IPS-11a (cell line): ENCODE results near the gene PALLD.

ENCODE experiments used
- H3K4me3 ChIP-seq: one replicate; pipeline ENCODE4 v1.5.1; 2013; ENCODE audit warnings: low read depth, low read length, control low read depth

PALLD gene

GRCh38 chr4:168587411-168588125 lies 90.7 kb downstream of the PALLD start:
- no peak overlapping the region for H3K4me3 ChIP-seq

- no peak overlapping the region for H3K4me3 ChIP-seq
Measured at GRCh38 chr4:168588916-168589531, 92.2 kb downstream of the PALLD start.

GRCh38 chr4:168592676-168593075 lies 95.8 kb downstream of the PALLD start:
- H3K4me3 ChIP-seq: no peak overlapping the region

GRCh38 chr4:168593399-168593798 lies 96.5 kb downstream of the PALLD start:
- no peak overlapping the region for H3K4me3 ChIP-seq

- H3K4me3 ChIP-seq: no peak overlapping the region
Measured at GRCh38 chr4:168594121-168594520, 97.3 kb downstream of the PALLD start.

GRCh38 chr4:168598191-168598590 lies 101.3 kb downstream of the PALLD start:
- H3K4me3 ChIP-seq: no peak overlapping the region

- H3K4me3 ChIP-seq: no peak overlapping the region
Measured at GRCh38 chr4:168600796-168601583, 104.1 kb downstream of the PALLD start.

DNA sequence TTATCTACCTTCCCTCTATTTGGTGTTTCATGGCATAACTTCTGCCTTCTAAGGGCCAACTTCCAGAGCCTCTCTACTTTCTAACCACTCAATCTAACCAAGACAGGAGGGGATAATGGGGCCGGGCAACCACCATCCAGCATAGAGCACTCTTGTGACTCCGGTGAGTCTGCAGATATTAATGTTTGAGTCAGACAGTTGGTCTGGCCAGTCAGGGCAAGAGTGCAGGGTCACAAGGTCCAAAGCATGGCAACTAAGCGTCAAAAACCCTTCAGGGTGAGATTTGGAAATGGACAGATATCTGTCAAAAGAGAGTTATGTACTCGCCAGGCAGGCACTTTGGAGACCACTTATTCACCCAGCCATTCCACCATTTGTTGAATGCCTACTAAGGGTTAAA lies 105.0 kb downstream of the PALLD start:
- no peak overlapping the region for H3K4me3 ChIP-seq

GRCh38 chr4:168604496-168605373 lies 107.9 kb downstream of the PALLD start:
- H3K4me3 ChIP-seq: no peak overlapping the region

DNA sequence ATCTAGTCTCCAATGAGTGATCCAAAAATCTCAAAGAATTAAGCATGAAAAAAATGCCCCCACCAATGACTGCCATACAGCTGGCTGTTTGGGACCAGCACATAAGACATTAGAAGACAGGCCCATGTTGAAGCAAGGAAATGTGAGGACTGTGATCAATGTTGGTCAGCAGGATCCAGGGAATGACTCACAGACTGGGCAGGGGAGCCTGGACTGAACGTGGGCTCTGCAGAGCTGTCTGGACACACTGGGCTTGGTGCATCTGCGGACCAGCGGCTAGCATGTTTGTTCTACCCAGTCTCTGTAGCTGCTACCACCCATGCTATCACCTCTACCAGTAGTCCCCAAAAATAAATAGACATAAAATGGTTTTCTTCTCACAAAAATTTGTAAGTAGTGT lies 108.6 kb downstream of the PALLD start:
- H3K4me3 ChIP-seq: no peak overlapping the region

DNA sequence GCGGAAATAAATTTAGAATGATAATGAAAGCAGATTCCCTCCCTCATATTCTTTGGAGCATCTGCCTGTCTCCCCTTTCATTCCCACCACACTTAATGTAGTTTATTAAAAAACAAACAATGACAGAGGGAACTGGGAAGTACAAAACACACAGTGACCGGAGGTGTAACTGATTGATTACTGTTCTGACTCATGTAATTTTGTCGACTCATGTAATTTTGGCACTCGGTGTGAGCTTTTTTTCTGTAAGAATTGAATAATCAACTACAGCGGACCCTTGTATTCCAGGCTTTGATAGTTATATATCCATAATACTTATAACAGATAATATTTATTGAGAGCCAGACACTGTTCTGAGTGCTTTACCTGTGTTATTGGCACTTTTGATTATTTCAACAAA lies 110.4 kb downstream of the PALLD start:
- H3K4me3 ChIP-seq: no peak overlapping the region

DNA sequence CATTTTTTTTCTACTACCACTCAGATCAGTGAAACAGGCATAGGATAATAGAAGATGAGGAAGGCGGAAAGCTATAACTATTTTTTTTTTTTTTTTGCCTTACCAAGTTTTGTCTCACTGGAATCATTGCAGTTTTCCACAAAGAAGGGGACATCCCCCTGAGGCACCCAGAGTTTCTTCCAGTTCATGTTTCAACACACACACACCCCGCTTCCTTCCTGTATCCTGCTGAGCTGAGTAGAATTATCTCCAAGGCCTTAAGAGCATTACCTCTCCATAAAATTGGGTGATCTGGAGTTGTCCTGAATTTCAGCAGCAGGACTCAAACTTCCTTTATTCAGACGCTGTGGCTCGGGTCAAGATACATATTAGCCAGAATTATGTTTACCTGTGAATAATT lies 111.9 kb downstream of the PALLD start:
- H3K4me3 ChIP-seq: no peak overlapping the region

DNA sequence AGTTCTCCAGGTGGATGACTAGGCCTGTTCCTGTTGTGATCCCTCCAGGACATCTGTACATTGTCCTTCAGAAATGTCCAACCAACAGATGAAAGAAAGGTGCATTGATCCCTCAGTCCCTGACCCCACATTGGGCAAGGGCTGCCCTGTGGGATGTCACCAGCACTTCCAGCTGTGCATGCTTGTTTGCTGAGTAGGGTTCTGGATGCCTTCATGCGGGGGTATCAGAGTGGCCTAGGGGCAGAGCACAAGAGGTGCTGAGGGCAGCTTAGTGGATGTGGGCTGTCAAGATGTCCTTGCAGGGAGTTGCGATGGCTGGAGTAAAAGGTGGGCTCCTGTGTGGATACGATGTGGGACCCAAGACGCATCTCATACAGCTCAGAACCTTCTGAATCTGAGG lies 112.5 kb downstream of the PALLD start:
- no peak overlapping the region for H3K4me3 ChIP-seq

DNA sequence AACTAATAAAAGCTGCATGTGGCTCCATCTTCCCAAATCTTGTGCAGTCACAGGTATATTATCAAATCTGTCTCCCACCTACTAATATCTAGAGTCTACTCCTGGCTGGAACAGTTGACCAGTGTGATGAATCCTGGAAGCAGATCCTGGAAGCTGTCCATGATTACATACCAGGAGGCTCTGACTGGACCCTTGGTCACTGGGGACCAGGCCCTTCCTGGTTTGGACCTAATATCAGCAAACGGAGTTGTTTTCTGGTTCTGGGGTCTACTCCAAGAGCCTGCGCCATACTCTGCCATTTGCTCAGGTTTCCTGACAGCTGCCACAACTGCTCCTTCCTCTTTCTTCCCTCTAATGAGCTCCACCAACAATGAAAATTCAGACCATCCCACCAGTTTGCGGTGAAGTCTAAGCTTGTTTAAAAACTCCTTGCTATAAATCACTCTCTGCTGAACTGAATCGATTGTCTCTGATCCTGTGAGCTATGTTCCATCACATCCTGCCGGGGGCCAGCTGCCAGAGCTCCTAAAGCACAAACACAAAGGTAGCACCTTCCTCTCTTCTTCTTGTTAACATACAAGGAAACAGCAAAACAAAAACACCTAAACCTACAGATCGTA lies 114.2 kb downstream of the PALLD start:
- no peak overlapping the region for H3K4me3 ChIP-seq

DNA sequence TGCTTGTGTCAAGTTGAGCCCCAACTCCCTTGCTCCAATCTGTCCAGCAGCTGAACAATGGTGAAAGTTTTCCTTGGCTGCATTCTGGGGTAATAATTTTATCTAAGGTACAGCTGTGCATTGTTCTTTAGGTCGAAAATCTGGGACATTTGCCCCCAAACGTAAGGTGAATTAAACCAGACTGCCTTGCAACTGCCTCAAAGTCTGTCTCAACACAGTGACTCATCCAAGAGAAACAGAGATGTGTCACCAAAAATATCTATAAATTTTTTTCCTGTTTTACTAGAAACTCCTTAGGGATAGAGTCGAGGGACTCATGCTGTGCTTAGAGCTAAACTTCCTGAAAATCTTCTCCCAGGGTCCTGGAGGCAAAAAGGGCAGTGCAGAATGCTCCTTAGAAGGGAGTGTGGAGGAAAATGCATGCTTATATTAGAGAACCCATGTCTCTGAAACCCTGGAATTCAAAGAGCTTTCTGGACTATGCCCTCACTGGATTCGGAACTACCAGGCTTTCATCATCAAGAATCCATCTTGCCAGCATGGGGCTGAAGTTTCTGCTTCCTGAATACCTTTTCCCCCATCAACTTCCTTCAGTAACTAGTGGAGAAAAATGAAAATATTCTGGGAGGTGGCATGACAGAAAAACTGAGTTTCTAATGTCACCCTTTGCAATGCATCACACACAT lies 115.7 kb downstream of the PALLD start:
- H3K4me3 ChIP-seq: no peak overlapping the region

- no peak overlapping the region for H3K4me3 ChIP-seq
Measured at GRCh38 chr4:168613869-168614268, 117.0 kb downstream of the PALLD start.

GRCh38 chr4:168614281-168615057 lies 117.6 kb downstream of the PALLD start:
- H3K4me3 ChIP-seq: no peak overlapping the region

GRCh38 chr4:168615294-168616065 lies 118.6 kb downstream of the PALLD start:
- no peak overlapping the region for H3K4me3 ChIP-seq
